CD4-positive, alpha-beta T cell (primary cell): Measurements from ENCODE around the gene CPB2. TPM values are rescaled to one million over a fixed set of nuclear protein-coding genes. Genes with fewer than 3 reads are reported as not detected.

Source experiments
- ATAC-seq: fragments of 200-7000 bp; cut with Tn5 transposase; one replicate; pipeline ENCODE4 v1.10.0; 2022; ENCODE audit warnings: mild to moderate bottlenecking; ENCODE audit not compliant: poor library complexity
- CTCF ChIA-PET: fragments of 350-600 bp; sonication (Branson Sonifier 250); formaldehyde crosslinking; loops from one replicate; lab custom pipeline; 2021; ENCODE audit warnings: antibody characterized with exemption, inconsistent platforms; lab: Charles Lee
- POLR2A ChIA-PET: fragments of 350-600 bp; sonication (Branson Sonifier 250); formaldehyde crosslinking; loops from one replicate; lab custom pipeline; 2021; ENCODE audit warnings: antibody characterized with exemption, inconsistent platforms; lab: Charles Lee
- DNase-seq, 14 experiments: peaks; one replicate each; pipeline ENCODE4 v3.0.0-alpha.2; 2013 to 2020; ENCODE audit warnings: mixed read lengths in 2 of 14
- H3K27ac ChIP-seq, 2 donors: one replicate each; pipeline versions ENCODE4 v1.5.1 to v1.7.0; 2013; ENCODE audit warnings: low read length in 2 of 2, low read depth in 1 of 2, mild to moderate bottlenecking in 1 of 2
- H3K27me3 ChIP-seq, 2 experiments: 1 replicate in 1 of 2; 2 replicates in 1 of 2; pipeline versions ENCODE4 v1.6.1 to v1.7.0; 2013; ENCODE audit warnings: low read length in 2 of 2, control low read depth in 1 of 2, mild to moderate bottlenecking in 1 of 2, moderate library complexity in 1 of 2; ENCODE audit not compliant: insufficient read depth in 2 of 2, control insufficient read depth in 1 of 2
- H3K36me3 ChIP-seq: one replicate; pipeline ENCODE4 v1.6.1; 2013; ENCODE audit warnings: low read length, control low read depth; ENCODE audit not compliant: insufficient read depth
- H3K4me1 ChIP-seq: one replicate; pipeline ENCODE4 v1.6.1; 2013; ENCODE audit warnings: low read length, control low read depth; ENCODE audit not compliant: insufficient read depth
- H3K4me3 ChIP-seq: one replicate; pipeline ENCODE4 v1.5.1; 2013; ENCODE audit warnings: mild to moderate bottlenecking, low read length, moderate library complexity
- H3K9me3 ChIP-seq, 2 experiments: 1 replicate in 1 of 2; 2 replicates in 1 of 2; pipeline versions ENCODE4 v1.6.1 to v1.7.0; 2013; ENCODE audit warnings: low read length in 2 of 2, mild to moderate bottlenecking in 2 of 2, control low read depth in 1 of 2, moderate library complexity in 1 of 2; ENCODE audit not compliant: control insufficient read depth in 1 of 2, insufficient read depth in 1 of 2
- H3K27ac Mint-ChIP-seq: one replicate; pipeline ENCODE4 v1.8.0; 2020; ENCODE audit warnings: mixed read lengths
- H3K27me3 Mint-ChIP-seq: one replicate; pipeline ENCODE4 v1.8.0; 2021; ENCODE audit warnings: mixed read lengths
- H3K36me3 Mint-ChIP-seq: one replicate; pipeline ENCODE4 v1.8.0; 2021; ENCODE audit warnings: low read depth, mixed read lengths
- H3K4me1 Mint-ChIP-seq: one replicate; pipeline ENCODE4 v1.8.0; 2021; ENCODE audit warnings: low read depth, mixed read lengths
- H3K4me3 Mint-ChIP-seq: one replicate; pipeline ENCODE4 v1.8.0; 2020; ENCODE audit warnings: mild to moderate bottlenecking, mixed read lengths
- H3K9me3 Mint-ChIP-seq: one replicate; pipeline ENCODE4 v1.8.0; 2020; ENCODE audit warnings: mixed read lengths
- CTCF ChIP-seq: fragments of 200-600 bp; IDR thresholded peaks from one replicate; pipeline ENCODE4 v1.8.0; 2022; ENCODE audit warnings: antibody characterized with exemption, mild to moderate bottlenecking
- intact Hi-C, 2 experiments: fragments of 100-400 bp; cut with DNase I in 1 of 2; cut with micrococcal nuclease in 1 of 2; formaldehyde crosslinking; loops; one replicate each; pipeline versions ENCODE4 v1.15.1 to v1.9.0; 2023 to 2025; cut with DNase I, micrococcal nuclease
- total RNA-seq, 174 experiments: library from RNA in 2 of 174; stranded (reverse) in 2 of 174; gene quantifications; one replicate each; pipeline ENCODE4 v1.2.3 and lab custom pipeline; 2021 to 2026

The CPB2 gene
- total RNA-seq, 2 experiments from 2014 or later: not detected

DNA sequence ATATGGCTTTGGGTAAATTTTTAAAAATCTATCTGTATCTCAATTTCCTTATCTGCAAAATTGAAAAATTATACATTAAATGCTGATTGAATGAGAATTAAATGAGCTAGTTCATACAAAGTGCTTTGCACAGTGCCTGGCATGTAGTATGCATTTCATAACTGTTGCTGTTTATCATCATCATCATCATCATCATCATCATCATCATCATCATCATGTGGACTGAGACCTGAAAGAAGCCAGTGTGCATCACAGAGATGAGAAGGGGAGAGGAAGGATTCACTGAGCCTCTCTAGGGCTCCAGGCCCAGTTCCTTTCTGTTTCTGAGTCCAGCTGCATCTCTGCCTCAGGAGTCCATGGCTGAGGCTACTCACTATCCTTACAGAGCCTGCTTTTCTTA is 45.4 kb downstream of the CPB2 start:
- H3K4me1 Mint-ChIP-seq: no peaks in the 10 kb centered on the region
- Histone ChIP-seq H3K27ac (no peak overlapping the region), H3K4me1 (no peaks in the 10 kb centered on the region), H3K4me3 (no peak overlapping the region), H3K9me3 (no peaks in the 10 kb centered on the region), H3K36me3 (no peaks in the 10 kb centered on the region), H3K27me3 (peaks cover 0 to 6% of the 10 kb centered on the region in 2 experiments)
- no peak for ATAC-seq
- no peak overlapping the region for H3K4me3 Mint-ChIP-seq
- no peak for TF ChIP-seq CTCF
- H3K9me3 Mint-ChIP-seq: no peaks in the 10 kb centered on the region
- no peak for DNase-seq
- peaks cover 16% of the 10 kb centered on the region for H3K27me3 Mint-ChIP-seq
- POLR2A ChIA-PET: interaction anchor here (1.0 kb wide), 1 partner anchor 67 kb away, joined by 3 read pairs; no protein-coding TSS in a partner anchor
- H3K27ac Mint-ChIP-seq: no peak overlapping the region
- no peaks in the 10 kb centered on the region for H3K36me3 Mint-ChIP-seq
- intact Hi-C loops: loop anchor here (5.0 to 10.0 kb wide), 3 partner anchors 63 to 715 kb away; partner anchors contain the start of gene TPT1 (in 1 of the 2)
- CTCF ChIA-PET: interaction anchor here (0.5 to 1.2 kb wide), 2 partner anchors 9 to 565 kb away, joined by 3 read pairs; no protein-coding TSS in a partner anchor

- no peaks in the 10 kb centered on the region for H3K9me3 ChIP-seq
- Mint-ChIP-seq H3K9me3 (no peaks in the 10 kb centered on the region), H3K4me1 (peaks cover 5% of the 10 kb centered on the region), H3K27me3 (peaks cover 16% of the 10 kb centered on the region), H3K27ac (no peak overlapping the region), H3K36me3 (peaks cover 1% of the 10 kb centered on the region), H3K4me3 (no peak overlapping the region)
- no peaks in the 10 kb centered on the region for H3K4me1 ChIP-seq
- peaks cover 0 to 10% of the 10 kb centered on the region in 2 experiments for H3K27me3 ChIP-seq
- no peaks in the 10 kb centered on the region for H3K36me3 ChIP-seq
- ATAC-seq (no peak), DNase-seq (no peak)
- intact Hi-C loops: loop anchor here (5.0 to 10.0 kb wide), 3 partner anchors 64 to 713 kb away; partner anchors contain the start of gene TPT1 (in 1 of the 2)
- ChIA-PET POLR2A (no interaction called here), CTCF (no interaction called here)
- H3K4me3 ChIP-seq: no peak overlapping the region
- no peak overlapping the region for H3K27ac ChIP-seq
- TF ChIP-seq CTCF: no peak
These were observed 46.6 kb downstream of the CPB2 start for GRCh38 chr13:46058268-46058667.

DNA sequence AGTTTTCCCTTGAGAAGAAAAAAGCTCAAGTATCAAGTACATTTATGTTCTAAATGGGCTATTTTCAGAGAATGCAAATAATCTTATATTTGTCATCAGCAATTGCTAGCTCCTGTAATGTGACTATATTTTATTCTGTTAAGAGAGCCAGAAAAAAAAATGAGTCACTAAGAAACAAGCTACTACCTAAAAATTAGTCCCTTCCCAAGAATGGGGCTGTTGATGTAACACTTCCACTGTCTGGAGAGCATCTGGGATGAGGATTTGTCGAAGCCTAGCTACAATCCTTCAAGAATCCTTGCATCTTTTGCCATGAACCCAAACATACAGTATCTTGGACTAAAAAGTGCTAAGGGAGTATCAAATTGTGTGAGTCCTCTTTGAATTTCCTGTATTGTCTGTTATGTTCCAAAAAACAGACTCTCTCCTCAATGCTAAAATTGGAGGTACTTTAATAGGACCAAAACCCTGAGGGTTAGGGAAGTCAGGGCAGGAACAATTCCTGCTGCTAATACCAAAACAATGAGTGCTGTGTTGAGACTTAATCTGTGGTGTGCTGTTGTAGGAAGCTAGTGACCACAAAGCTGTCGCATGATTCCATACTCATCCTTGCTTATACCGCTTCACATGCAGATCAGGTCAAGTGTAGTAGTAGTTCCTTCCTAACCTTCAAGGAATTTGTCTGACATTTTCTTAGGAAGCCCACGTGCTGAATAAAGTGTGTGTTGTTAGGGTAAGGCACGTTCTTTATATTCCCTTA is 47.4 kb downstream of the CPB2 start:
- ATAC-seq (no peak), DNase-seq (no peak)
- H3K36me3 Mint-ChIP-seq: peaks cover 10% of the 10 kb centered on the region
- Histone ChIP-seq H3K9me3 (no peaks in the 10 kb centered on the region), H3K27me3 (peaks cover 0 to 10% of the 10 kb centered on the region in 2 experiments), H3K4me1 (peaks cover 2% of the 10 kb centered on the region), H3K27ac (no peak overlapping the region), H3K4me3 (no peak overlapping the region), H3K36me3 (no peaks in the 10 kb centered on the region)
- no peak for TF ChIP-seq CTCF
- CTCF ChIA-PET: no interaction called here
- POLR2A ChIA-PET: interaction anchor here (0.6 to 0.8 kb wide), 3 partner anchors 56 to 125 kb away, joined by 3 to 6 read pairs (median 3); no protein-coding TSS in a partner anchor
- H3K27me3 Mint-ChIP-seq: peaks cover 22% of the 10 kb centered on the region
- intact Hi-C loops: loop anchor here (5.0 to 10.0 kb wide), 3 partner anchors 65 to 713 kb away; partner anchors contain the start of gene TPT1 (in 1 of the 2)
- H3K9me3 Mint-ChIP-seq: no peaks in the 10 kb centered on the region
- H3K27ac Mint-ChIP-seq: no peak overlapping the region
- H3K4me3 Mint-ChIP-seq: no peak overlapping the region
- H3K4me1 Mint-ChIP-seq: peaks cover 14% of the 10 kb centered on the region
